Measurements from ENCODE around the gene MLN.
A peak's percentile ranks its signal among the peaks of the same experiment; 100 is the strongest.

The MLN gene

GRCh38 chr6:33788694-33789549 lies 14.9 kb downstream of the MLN start, which contains the start of gene LEMD2:
Gene LEMD2, minus strand, starts transcription at chr6:33789130. Its CDS starts 14 bp downstream, at chr6:33789116.
- peak; percentile 97 for DNase-seq (ENCODE audit: low spot score)

GRCh38 chr6:33787954-33788693 lies 15.7 kb downstream of the MLN start:
- DNase-seq (ENCODE audit: low spot score) = peak; percentile 82

DNA sequence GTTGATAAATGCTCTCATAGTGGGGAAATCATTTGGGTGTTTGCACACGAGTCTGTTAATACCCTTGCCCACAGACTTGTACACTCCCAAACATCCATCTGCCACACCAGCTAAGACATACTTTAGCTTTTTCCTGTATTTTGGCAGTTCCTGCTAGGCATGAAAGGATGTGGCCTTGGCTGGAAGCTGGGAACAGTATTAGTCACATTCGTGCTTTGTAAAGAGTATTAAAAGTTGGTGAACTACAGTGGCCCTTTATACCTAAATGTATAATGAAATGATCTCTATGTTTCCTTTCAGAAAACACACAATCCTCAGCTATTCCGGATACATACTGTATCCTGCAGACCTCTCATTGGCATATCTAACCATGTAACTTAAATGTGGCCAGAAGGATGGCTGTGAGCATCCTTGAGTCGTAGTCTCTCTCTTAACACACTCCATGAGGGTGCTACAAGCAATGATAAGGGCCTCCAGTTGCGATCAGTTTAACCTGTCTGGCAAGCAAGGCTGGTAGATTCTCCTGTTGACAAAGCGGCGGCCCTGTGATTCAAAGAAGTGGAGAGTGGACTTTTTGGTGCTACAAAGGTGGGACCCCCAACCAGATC lies 16.4 kb downstream of the MLN start:
- peak; percentile 57 for DNase-seq (ENCODE audit: low spot score)

DNA sequence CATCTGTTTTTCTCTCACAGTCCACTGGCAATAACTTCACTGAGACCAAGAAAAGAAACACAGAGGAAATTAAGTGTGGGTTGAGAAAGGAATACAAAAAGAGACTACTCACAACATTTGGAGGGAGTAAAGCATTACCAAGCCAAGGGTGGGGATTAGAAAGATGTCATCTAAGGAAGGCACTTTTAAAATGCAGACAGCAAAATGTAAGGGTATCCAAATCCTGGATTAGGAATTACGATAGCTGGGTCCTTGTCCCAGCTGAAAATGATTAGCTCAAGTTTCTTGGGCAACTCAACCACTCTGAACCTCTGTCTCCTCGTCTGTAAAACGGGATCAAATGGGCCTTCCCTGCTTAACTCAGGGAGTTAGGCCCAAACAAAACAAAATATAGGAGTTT lies 17.1 kb downstream of the MLN start:
- no peak for DNase-seq (ENCODE audit: low spot score)

DNA sequence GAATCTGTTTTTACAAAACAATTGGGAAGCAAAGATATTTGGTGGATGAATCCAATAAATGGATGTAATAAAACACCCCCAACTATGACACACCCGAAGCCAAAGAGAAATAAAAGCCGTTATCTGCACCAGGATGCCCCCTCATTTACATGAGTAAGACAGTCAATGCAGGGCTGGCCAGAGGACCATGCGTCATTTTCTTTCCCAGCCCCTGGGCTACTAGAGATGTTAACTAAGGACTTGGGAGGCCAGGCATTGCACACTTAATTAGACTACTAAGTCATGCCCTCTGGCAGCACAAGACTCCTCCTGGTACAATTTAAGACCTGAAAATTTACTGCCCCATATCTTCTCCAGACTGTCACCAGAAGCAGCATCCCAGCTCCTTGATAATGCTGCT lies 18.0 kb downstream of the MLN start:
- no peak for DNase-seq (ENCODE audit: low spot score)

- no peak for DNase-seq (ENCODE audit: low spot score)
Observed at GRCh38 chr6:33784787-33785186, 19.0 kb downstream of the MLN start.

- DNase-seq (ENCODE audit: low spot score) = no peak
Observed at GRCh38 chr6:33783781-33784520, 19.9 kb downstream of the MLN start.

DNA sequence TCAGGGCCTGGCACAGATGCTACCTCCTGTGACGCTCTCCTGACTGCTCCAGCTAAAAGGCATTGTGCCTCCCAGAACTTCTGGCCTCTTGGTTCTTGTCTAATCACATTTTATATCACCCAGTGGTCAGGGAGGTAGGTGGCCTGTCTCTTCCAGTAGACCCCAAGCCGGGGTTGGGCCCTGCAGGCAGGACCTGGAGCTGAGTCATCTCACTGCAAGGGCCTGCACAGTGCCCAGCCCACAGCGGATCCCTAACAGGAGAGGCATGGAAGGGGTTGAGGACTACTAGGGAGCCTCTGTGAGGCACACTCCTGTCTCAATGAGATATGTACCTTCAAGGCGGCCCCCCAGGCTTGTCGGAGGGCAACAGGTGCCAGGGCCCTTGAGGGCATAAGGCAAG lies 21.2 kb downstream of the MLN start:
- no peak for DNase-seq (ENCODE audit: low spot score)

GRCh38 chr6:33781131-33781975 lies 22.4 kb downstream of the MLN start:
- peak; percentile 60 for DNase-seq (ENCODE audit: low spot score)

DNA sequence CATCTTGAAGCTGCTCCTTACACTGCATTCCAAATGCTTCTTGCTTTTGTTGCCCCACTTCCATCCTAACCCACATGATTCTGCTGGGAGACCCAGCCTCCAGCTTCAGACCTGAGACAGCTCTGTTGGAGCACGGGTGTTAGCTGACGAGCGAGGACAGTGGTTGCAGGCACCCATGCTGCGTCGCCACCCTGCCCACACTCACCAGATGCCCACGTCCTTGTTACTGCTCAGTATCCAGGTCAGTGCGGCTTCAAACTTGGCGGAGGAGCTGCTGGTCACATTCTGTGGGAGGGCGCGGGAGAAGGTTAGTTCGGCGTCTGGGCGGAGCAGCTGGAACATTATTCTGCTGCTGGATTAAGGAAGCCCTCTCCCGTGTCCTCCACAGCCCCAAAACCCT lies 23.9 kb downstream of the MLN start:
- DNase-seq (ENCODE audit: low spot score) = no peak

DNA sequence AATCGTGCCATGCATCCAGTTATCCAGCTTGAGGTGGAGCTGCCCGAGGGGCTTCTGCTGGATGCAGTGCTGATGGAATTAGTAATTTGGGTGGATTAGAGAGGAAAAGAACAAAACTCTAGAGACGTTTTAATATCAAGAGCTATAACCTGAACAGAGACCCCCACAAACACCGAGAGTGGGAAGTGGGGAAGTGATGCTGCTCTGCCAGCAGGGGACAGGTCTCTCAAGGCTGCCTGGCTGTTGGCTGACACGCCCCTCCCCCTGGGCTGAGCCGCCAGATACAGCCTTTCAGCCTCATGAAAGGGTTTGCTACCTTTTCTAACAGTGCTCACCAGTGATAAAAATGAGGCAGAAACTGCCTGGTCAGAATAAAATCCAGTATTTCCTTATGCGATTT lies 24.5 kb downstream of the MLN start:
- DNase-seq (ENCODE audit: low spot score) = no peak

GRCh38 chr6:33778444-33779121 lies 25.2 kb downstream of the MLN start:
- DNase-seq (ENCODE audit: low spot score) = no peak

DNA sequence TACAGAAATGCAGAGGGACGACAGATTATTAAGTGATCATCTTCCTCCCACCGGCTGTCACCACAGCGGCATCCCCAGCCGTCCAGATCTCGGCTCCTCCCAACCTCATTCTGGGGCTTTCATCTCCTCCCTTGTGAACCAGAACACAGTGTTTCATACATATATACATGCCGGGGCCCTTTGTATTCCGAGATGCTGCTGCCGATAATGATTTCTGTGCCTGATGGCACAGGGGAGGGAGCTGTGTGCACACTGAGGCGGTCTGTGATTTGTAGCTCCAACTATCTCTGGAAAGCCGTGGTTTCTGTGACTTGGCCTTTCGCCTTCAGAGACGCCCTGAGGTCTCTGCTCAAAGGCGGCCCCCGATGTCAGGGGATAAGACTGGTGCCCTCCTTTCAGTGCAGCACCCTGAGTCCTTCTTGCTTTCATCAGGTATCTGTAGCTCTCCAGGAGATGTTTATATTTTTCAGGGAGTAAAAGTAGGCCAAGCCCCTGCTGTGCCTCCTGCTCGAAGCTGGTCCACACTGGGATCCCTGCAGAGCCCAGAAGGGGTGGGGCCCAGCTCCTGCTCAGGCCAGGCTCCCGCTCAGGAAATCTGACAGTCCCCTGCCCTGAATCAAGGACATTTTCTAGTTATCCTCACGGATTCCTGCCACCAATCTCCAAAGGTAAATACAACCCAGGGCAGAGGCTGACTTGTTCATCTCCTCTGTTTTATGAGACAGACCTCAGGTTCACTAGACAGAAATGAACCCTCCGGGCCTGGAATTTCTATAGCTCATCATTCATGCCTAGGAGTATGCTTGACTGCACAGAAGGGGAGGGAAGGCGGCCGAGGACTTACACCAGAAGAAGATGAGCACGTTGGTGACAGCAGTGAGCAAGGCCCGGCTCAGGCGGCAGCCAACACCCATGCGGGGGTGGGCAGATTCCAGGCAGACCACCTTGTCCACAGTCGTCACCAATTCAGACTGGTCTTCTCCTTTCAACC lies 26.1 kb downstream of the MLN start:
- no peak for DNase-seq (ENCODE audit: low spot score)

- no peak for DNase-seq (ENCODE audit: low spot score)
Observed at GRCh38 chr6:33776764-33777163, 27.0 kb downstream of the MLN start.

- no peak for DNase-seq (ENCODE audit: low spot score)
Observed at GRCh38 chr6:33776186-33776585, 27.6 kb downstream of the MLN start.

DNA sequence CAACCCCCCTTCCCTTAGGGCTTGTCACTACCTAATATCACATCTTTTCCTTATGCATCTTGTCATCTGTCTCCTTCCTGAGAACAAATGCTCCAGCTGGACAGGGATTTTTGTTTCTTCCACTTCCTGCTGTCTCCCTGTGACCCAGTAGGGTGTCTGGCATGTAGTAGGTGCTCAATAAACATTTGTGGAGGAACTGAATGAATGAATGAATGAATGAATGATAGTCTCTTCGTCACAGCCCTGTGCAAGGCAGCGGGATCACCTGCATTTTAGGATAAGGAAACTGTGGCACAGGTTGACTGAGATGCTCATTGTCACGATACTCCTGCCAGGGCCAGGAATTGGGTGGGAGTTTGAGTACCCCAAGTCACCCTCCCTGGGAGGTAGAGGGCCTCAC lies 29.0 kb downstream of the MLN start:
- no peak for DNase-seq (ENCODE audit: low spot score)

GRCh38 chr6:33772902-33773472 lies 30.8 kb downstream of the MLN start:
- no peak for DNase-seq (ENCODE audit: low spot score)

DNA sequence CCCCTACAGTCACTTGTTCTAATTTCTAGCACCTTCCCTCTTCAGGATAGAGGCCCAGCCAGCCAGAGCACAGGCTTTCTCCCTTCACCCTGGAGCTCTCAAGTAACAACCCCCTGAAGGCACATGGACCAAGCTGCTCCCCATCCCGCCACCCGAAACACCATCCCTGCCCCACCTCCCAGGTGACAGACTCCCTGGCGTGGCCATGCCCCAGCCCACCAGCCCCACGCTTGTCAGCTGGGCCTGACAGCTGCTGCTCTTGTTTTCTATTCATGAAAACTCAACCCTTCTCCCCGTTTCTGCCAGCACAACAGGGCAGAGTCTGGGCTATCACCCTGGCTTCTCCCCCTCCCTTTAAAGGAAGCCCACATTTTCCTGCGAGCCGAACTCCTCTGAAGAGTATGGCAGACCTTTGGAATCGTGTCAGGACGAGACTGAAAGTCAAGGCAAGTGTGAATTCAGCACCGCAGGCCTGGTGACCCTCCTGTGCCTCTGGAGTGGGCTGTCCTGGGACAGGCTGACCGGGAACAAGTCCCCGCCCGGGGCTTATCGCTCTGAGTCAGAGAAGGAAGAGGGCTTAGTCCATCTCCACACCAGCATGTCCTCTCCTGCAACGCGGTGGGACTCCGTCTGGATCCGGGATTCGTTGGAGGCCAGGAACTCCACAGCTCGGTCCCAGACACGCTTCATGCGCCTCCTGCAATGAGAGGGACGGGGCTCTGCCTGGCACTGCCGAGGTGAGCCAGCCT lies 31.5 kb downstream of the MLN start:
- DNase-seq (ENCODE audit: low spot score) = no peak

All from AG08396 (cell line).